GM11168 (cell line): ENCODE results near the gene FSTL4.

Experiments used
- in situ Hi-C: fragments of 300-500 bp; cut with MboI; formaldehyde crosslinking; loops from one replicate; pipeline ENCODE4 v1.12.0; 2022; ENCODE audit warnings: low sequenced_read_pairs; ENCODE audit not compliant: unreplicated experiment

Gene FSTL4

GRCh38 chr5:133559960-133560359 is 52.4 kb downstream of the FSTL4 start:
- in situ Hi-C loops = loop anchor here (10.0 kb wide), 1 partner anchor 385 kb away; no protein-coding TSS in a partner anchor

GRCh38 chr5:133556551-133556950 is 55.8 kb downstream of the FSTL4 start:
- in situ Hi-C loops = loop anchor here (10.0 kb wide), 1 partner anchor 388 kb away; no protein-coding TSS in a partner anchor

GRCh38 chr5:133554279-133554678 is 58.1 kb downstream of the FSTL4 start:
- in situ Hi-C loops = loop anchor here (10.0 kb wide), 1 partner anchor 391 kb away; no protein-coding TSS in a partner anchor

- in situ Hi-C loops = loop anchor here (10.0 kb wide), 1 partner anchor 392 kb away; no protein-coding TSS in a partner anchor
These were observed 59.3 kb downstream of the FSTL4 start for GRCh38 chr5:133552925-133553525.

GRCh38 chr5:133546500-133546899 is 65.8 kb downstream of the FSTL4 start:
- in situ Hi-C loops = no loop called here

DNA sequence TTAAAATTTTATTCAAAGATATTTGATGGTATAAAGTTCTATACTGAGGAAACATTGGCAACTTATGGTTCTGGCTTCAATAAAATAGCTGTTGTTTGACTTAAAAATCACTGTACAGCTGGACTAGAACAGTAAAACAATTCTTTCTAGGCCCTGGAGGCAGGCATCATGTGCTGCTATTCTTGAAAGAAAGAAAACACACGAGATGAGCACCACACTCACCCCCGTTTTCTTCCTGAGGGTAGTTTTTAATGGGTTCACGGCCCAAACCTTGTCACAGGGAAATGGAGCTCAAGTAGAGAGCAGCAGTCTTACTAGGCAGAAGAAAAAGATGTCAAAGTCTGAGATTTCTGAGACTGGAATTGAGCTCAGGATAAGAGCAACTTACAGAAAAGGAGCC is 68.0 kb downstream of the FSTL4 start:
- in situ Hi-C loops = no loop called here

- in situ Hi-C loops = loop anchor here (10.0 kb wide), 1 partner anchor 325 kb away; no protein-coding TSS in a partner anchor
These were observed 72.5 kb downstream of the FSTL4 start for GRCh38 chr5:133539818-133540217.

DNA sequence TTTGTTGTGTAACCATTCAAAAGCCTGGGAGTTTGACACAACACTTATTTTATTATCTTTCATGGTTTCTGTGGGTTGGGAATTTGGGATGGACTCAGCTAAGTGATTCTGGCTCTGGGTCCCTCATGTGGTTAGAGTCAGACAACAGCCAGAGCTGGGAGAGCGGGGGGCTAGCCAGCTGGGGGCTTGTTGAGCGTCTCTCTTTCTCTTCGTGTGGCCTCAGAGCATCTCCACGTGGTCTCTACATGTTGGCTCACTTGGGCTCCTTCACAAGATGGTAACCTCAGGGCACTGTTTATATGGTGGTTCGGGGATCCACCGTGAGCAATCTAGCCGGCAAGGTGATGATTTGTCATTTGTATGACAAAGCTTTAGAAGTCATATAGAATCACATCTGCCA is 73.6 kb downstream of the FSTL4 start:
- in situ Hi-C loops = loop anchor here (10.0 kb wide), 1 partner anchor 326 kb away; no protein-coding TSS in a partner anchor

DNA sequence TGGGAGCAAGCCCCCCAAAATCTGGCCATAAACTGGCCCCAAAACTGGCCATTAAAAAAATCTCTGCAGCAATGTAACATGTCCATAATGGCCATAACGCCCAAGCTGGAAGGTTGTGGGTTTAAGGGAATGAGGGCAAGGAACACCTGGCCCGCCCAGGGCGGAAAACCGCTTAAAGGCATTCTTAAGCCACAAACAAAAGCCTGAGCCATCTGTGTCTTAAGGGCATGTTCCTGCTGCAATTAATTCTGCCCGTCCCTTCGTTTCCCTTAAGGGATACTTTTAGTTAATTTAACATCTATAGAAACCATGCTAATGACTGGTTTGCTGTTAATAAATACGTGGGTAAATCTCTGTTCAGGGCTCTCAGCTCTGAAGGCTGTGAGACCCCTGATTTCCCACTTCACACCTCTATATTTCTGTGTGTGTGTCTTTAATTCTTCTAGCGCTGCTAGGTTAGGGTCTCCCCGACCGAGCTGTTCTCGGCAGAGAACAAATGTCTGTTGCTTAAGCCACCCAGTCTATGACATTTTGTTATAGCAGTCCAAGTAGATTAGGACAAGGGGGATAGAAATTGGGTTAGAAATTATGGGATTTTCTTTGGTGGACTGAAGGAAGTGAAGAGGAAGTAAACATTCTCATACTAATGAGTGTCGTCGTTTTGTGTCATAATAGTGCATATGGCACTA is 77.0 kb downstream of the FSTL4 start:
- in situ Hi-C loops = loop anchor here (10.0 kb wide), 1 partner anchor 329 kb away; no protein-coding TSS in a partner anchor

GRCh38 chr5:133534566-133534965 is 77.8 kb downstream of the FSTL4 start:
- in situ Hi-C loops = loop anchor here (10.0 kb wide), 1 partner anchor 330 kb away; no protein-coding TSS in a partner anchor

GRCh38 chr5:133533541-133533940 is 78.8 kb downstream of the FSTL4 start:
- in situ Hi-C loops = loop anchor here (10.0 kb wide), 1 partner anchor 331 kb away; no protein-coding TSS in a partner anchor

DNA sequence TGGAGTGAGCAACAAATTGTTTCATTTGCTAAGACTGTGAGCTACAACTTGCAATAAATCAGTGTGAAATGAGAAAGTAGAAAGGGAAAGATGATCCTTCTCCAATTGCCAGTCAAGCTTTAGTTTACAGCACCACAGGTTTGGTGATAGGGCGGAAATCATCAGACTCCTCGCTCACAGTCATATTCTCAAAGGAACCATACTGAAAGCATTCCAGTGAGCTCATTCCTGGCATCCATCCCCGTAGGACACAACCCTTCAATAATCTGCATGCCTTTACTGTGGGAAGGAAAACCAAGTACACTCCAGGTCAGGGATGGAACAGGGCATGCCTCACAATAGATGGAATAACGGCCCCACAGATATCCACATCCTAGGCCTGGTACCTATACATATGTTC is 80.7 kb downstream of the FSTL4 start:
- in situ Hi-C loops = loop anchor here (10.0 kb wide), 1 partner anchor 333 kb away; no protein-coding TSS in a partner anchor

DNA sequence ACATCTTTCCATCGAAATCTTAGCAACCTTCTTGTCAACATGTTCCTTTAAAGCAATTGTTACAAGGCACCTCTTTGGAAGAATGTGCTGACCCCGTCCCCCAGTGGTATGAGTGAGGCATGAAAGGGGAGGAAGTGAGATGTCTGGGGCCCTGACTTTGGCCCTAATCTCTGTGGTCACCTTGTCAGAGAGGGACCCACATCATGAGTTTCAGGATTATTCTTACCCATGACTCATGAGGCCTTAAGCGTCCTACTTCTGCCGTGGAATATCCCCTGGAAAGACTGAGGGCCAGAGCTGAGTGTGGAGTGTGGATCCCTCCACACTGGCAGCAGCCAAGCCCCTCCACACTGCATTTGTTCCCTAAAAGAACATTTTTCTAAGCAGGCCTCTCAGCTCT is 81.2 kb downstream of the FSTL4 start:
- in situ Hi-C loops = loop anchor here (10.0 kb wide), 1 partner anchor 334 kb away; no protein-coding TSS in a partner anchor

GRCh38 chr5:133530270-133530669 is 82.1 kb downstream of the FSTL4 start:
- in situ Hi-C loops = loop anchor here (10.0 kb wide), 1 partner anchor 335 kb away; no protein-coding TSS in a partner anchor

GRCh38 chr5:133528841-133529240 is 83.5 kb downstream of the FSTL4 start:
- in situ Hi-C loops = no loop called here

DNA sequence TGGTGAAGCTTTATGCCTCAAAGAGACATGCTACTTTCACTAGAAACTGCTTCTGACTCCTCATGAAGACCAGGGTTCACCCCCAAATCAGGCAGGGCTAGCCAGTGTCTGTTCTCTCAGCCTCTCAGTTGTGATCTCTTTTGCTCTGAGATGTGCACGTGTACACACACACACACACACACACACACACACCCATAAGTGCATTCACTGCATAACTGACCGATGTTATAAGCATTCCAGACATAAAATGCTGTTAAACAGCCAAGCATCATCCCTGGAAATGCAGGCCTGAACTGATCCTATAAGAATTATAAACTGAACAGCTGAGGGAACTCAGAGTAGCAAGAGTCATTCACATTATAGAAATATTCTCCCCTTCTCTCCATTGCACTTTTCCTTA is 85.0 kb downstream of the FSTL4 start:
- in situ Hi-C loops = no loop called here

- in situ Hi-C loops = no loop called here
These were observed 86.0 kb downstream of the FSTL4 start for GRCh38 chr5:133526368-133526767.

DNA sequence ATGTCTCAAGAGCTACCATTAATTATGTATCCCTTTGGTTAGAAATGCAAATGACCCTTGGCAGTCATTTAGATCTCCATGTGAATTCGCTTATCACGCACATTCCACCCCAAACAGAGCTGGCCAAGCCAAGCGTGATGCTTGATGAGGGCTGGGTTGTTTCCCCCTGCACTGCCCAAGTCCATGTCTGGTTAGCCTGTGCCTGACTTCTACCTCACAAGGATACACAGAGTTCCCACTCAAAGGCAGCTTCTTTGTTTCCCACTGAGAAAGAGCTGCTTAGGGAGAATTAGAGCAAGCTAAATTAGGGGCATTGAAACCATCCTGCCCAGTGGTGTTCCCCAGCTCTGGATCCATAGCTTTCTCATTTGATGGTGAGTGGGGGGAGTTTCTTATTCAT is 87.2 kb downstream of the FSTL4 start:
- in situ Hi-C loops = no loop called here

DNA sequence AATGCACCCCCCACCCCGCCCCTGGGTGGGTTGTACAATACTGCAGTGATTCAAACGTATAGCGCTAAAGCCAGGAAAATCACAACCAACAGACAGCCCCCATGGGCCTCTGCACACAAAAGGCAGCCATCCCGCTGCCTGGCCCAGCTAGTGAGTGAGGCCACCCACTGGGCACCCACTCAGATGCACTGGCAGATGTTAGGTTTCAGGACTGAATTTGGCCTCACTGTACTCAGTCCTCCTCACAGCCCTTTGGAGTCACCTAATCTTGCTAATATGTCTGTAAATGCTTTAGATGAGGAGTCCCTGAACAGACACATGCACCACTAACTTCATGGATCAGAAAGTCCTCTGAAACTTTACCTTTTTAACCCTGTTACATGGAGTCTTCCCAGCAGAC is 87.7 kb downstream of the FSTL4 start:
- in situ Hi-C loops = no loop called here

- in situ Hi-C loops = no loop called here
These were observed 88.3 kb downstream of the FSTL4 start for GRCh38 chr5:133523961-133524586.
